H9 (cell line): Measurements from ENCODE around the gene CDH6. TPM values are rescaled to one million over a fixed set of nuclear protein-coding genes. Genes with fewer than 3 reads are reported as not detected.

Experiments
- DNase-seq: peaks from one replicate; pipeline ENCODE4 v3.0.0-alpha.2; 2017
- H2AFZ ChIP-seq: one replicate; pipeline ENCODE4 v1.6.1; 2013; ENCODE audit warnings: mild to moderate bottlenecking, low read length, control low read depth, moderate library complexity
- H2AK5ac ChIP-seq: 2 replicates; pipeline ENCODE4 v1.6.1; 2013; ENCODE audit warnings: low read length, control low read depth, mixed read lengths; ENCODE audit not compliant: insufficient read length
- H2BK120ac ChIP-seq: one replicate; pipeline ENCODE4 v1.6.1; 2013; ENCODE audit warnings: low read depth, mild to moderate bottlenecking, low read length, control low read depth, inconsistent platforms; ENCODE audit not compliant: poor library complexity, severe bottlenecking
- H2BK12ac ChIP-seq: 2 replicates; pipeline ENCODE4 v1.6.1; 2013; ENCODE audit warnings: low read length, control low read depth, mixed read lengths, low read depth; ENCODE audit not compliant: insufficient read length
- H2BK15ac ChIP-seq: 2 replicates; pipeline ENCODE4 v1.6.1; 2013; ENCODE audit warnings: low read depth, low read length, control low read depth
- H2BK20ac ChIP-seq: one replicate; pipeline ENCODE4 v1.6.1; 2013; ENCODE audit warnings: low read depth, mild to moderate bottlenecking, low read length, control low read depth, inconsistent platforms; ENCODE audit not compliant: poor library complexity, severe bottlenecking
- H2BK5ac ChIP-seq: 2 replicates; pipeline ENCODE4 v1.6.1; 2013; ENCODE audit warnings: low read length, control low read depth, mixed read lengths; ENCODE audit not compliant: insufficient read length
- H3K14ac ChIP-seq: 2 replicates; pipeline ENCODE4 v1.6.1; 2013; ENCODE audit warnings: low read length, control low read depth; ENCODE audit not compliant: insufficient read depth
- H3K18ac ChIP-seq: 2 replicates; pipeline ENCODE4 v1.6.1; 2013; ENCODE audit warnings: low read depth, mild to moderate bottlenecking, mixed read lengths, low read length, control low read depth; ENCODE audit not compliant: insufficient read length
- H3K23ac ChIP-seq: 2 replicates; pipeline ENCODE4 v1.6.1; 2013; ENCODE audit warnings: low read length, control low read depth, mixed read lengths, low read depth; ENCODE audit not compliant: insufficient read length
- H3K23me2 ChIP-seq: 2 replicates; pipeline ENCODE4 v1.6.1; 2013; ENCODE audit warnings: low read depth, mild to moderate bottlenecking, mixed read lengths, low read length, control low read depth; ENCODE audit not compliant: insufficient read length, poor library complexity, severe bottlenecking
- H3K27ac ChIP-seq: 2 replicates; pipeline ENCODE4 v1.5.1; 2013; ENCODE audit warnings: low read length, control low read depth, mixed read lengths, low read depth; ENCODE audit not compliant: insufficient read length
- H3K27me3 ChIP-seq: 2 replicates; pipeline ENCODE4 v1.6.1; 2013; ENCODE audit warnings: low read length, control low read depth, inconsistent platforms; ENCODE audit not compliant: insufficient read depth
- H3K4ac ChIP-seq: 2 replicates; pipeline ENCODE4 v1.6.1; 2013; ENCODE audit warnings: low read depth, mild to moderate bottlenecking, control low read depth, inconsistent platforms, low read length, moderate library complexity
- H3K4me1 ChIP-seq: 2 replicates; pipeline ENCODE4 v1.6.1; 2013; ENCODE audit warnings: low read length, control low read depth, inconsistent platforms; ENCODE audit not compliant: insufficient read depth
- H3K4me2 ChIP-seq: 2 replicates; pipeline ENCODE4 v1.6.1; 2013; ENCODE audit warnings: low read length, control low read depth, mixed read lengths; ENCODE audit not compliant: insufficient read length, insufficient read depth
- H3K56ac ChIP-seq: 2 replicates; pipeline ENCODE4 v1.6.1; 2013; ENCODE audit warnings: low read depth, mild to moderate bottlenecking, mixed read lengths, low read length, control low read depth; ENCODE audit not compliant: insufficient read length
- H3K79me1 ChIP-seq: 2 replicates; pipeline ENCODE4 v1.6.1; 2013; ENCODE audit warnings: low read depth, mild to moderate bottlenecking, moderate library complexity, low read length, control low read depth, inconsistent platforms; ENCODE audit not compliant: insufficient read depth, poor library complexity, severe bottlenecking
- H3K79me2 ChIP-seq: 2 replicates; pipeline ENCODE4 v1.6.1; 2013; ENCODE audit warnings: low read length, control low read depth, inconsistent platforms; ENCODE audit not compliant: insufficient read depth
- H3K9ac ChIP-seq: 2 replicates; pipeline ENCODE4 v1.6.1; 2013; ENCODE audit warnings: low read length, control low read depth, mixed read lengths; ENCODE audit not compliant: insufficient read length; ENCODE audit errors: extremely low read depth
- H3K9me3 ChIP-seq: one replicate; pipeline ENCODE4 v1.6.1; 2013; ENCODE audit warnings: low read depth, low read length, inconsistent platforms; ENCODE audit not compliant: control insufficient read depth
- H3T11ph ChIP-seq: one replicate; pipeline ENCODE4 v1.6.1; 2013; ENCODE audit warnings: mild to moderate bottlenecking, low read length, control low read depth, inconsistent platforms
- H4K20me1 ChIP-seq: one replicate; pipeline ENCODE4 v1.6.1; 2013; ENCODE audit not compliant: control insufficient read depth, insufficient read length, insufficient read depth
- H4K5ac ChIP-seq: 2 replicates; pipeline ENCODE4 v1.6.1; 2013; ENCODE audit warnings: low read depth, mild to moderate bottlenecking, mixed read lengths, low read length, control low read depth; ENCODE audit not compliant: insufficient read length
- H4K8ac ChIP-seq: replicated peaks from 2 replicates; pipeline ENCODE4 v1.6.1; 2013; ENCODE audit warnings: low read length, control low read depth, mixed read lengths, low read depth; ENCODE audit not compliant: insufficient read length
- H4K91ac ChIP-seq: 2 replicates; pipeline ENCODE4 v1.6.1; 2013; ENCODE audit warnings: low read depth, mild to moderate bottlenecking, moderate library complexity, mixed read lengths, low read length, control low read depth; ENCODE audit not compliant: insufficient read length
- H3K27ac Mint-ChIP-seq, 3 experiments: 2 replicates in 2 of 3; 3 replicates in 1 of 3; pipeline ENCODE4 v1.8.0; 2020 to 2021; ENCODE audit warnings: mixed read lengths in 3 of 3, mild to moderate bottlenecking in 1 of 3, moderate library complexity in 1 of 3
- H3K27me3 Mint-ChIP-seq: 2 replicates; pipeline ENCODE4 v1.8.0; 2021; ENCODE audit warnings: low read depth, mild to moderate bottlenecking, moderate library complexity, mixed read lengths
- H3K36me3 Mint-ChIP-seq, 3 experiments: 2 replicates in 2 of 3; 3 replicates in 1 of 3; pipeline ENCODE4 v1.8.0; 2020 to 2021; ENCODE audit warnings: low read depth in 3 of 3, mixed read lengths in 3 of 3; ENCODE audit not compliant: insufficient read depth in 1 of 3
- H3K4me1 Mint-ChIP-seq, 2 experiments: 2 replicates each; pipeline ENCODE4 v1.8.0; 2020; ENCODE audit warnings: mixed read lengths in 2 of 2
- H3K4me3 Mint-ChIP-seq, 2 experiments: 2 replicates in 1 of 2; 3 replicates in 1 of 2; pipeline ENCODE4 v1.8.0; 2020 to 2021; ENCODE audit warnings: mild to moderate bottlenecking in 2 of 2, mixed read lengths in 2 of 2, moderate library complexity in 1 of 2
- H3K9me3 Mint-ChIP-seq, 2 experiments: 2 replicates in 1 of 2; 3 replicates in 1 of 2; pipeline ENCODE4 v1.8.0; 2020; ENCODE audit warnings: mild to moderate bottlenecking in 2 of 2, mixed read lengths in 2 of 2, moderate library complexity in 1 of 2
- CTCF ChIP-seq: fragments of 200-600 bp; sonication (generic); conservative IDR thresholded peaks from 3 replicates; pipeline ENCODE4 v1.8.0; 2021; ENCODE audit warnings: antibody characterized with exemption, mild to moderate bottlenecking
- WGBS: extraction: QIAGEN DNeasy Blood & Tissue Kit; methylation state at CpG from one replicate; pipeline ENCODE4 v1.1.7; 2013; ENCODE audit warnings: missing lambda C conversion rate, low lambda C conversion rate, mixed read lengths; ENCODE audit not compliant: insufficient read length; ENCODE audit errors: extremely low coverage; 5-methylcytosine and 5-hydroxymethylcytosine counted together
- total RNA-seq: library from RNA; stranded (reverse); gene quantifications from 2 replicates; pipeline ENCODE4 v1.2.1, GENCODE V29; 2021

The CDH6 gene
- total RNA-seq, 1 experiment from 2014 or later: 11.7 TPM

GRCh38 chr5:31165729-31166128, 27.8 kb upstream of the CDH6 start:
- H2BK120ac ChIP-seq: no peak overlapping the region
- no peaks in the 10 kb centered on the region for H3K4me1 ChIP-seq
- H2BK20ac ChIP-seq: no peak overlapping the region
- no peak overlapping the region for H3K14ac ChIP-seq
- no peaks in the 10 kb centered on the region for H3K79me1 ChIP-seq
- H3K9me3 ChIP-seq: no peaks in the 10 kb centered on the region
- H3K18ac ChIP-seq: no peak overlapping the region
- H2BK12ac ChIP-seq: no peak overlapping the region
- no peak overlapping the region for H3T11ph ChIP-seq
- no peak overlapping the region for H2AFZ ChIP-seq
- TF ChIP-seq CTCF: no peak
- no peak overlapping the region for H4K8ac ChIP-seq
- H2BK5ac ChIP-seq: no peak overlapping the region
- H3K23ac ChIP-seq: no peak overlapping the region
- Mint-ChIP-seq H3K27ac (no peak overlapping the region), H3K27me3 (no peaks in the 10 kb centered on the region), H3K36me3 (no peaks in the 10 kb centered on the region), H3K9me3 (no peaks in the 10 kb centered on the region), H3K4me1 (peaks cover 9 to 14% of the 10 kb centered on the region in 2 experiments), H3K4me3 (no peak overlapping the region)
- H2BK15ac ChIP-seq: no peak overlapping the region
- H3K4ac ChIP-seq: no peak overlapping the region
- no peak overlapping the region for H2AK5ac ChIP-seq
- no peak overlapping the region for H4K91ac ChIP-seq
- H4K20me1 ChIP-seq: no peaks in the 10 kb centered on the region
- H4K5ac ChIP-seq: no peak overlapping the region
- H3K9ac ChIP-seq: no peak overlapping the region
- no peak for DNase-seq
- no peaks in the 10 kb centered on the region for H3K79me2 ChIP-seq
- H3K56ac ChIP-seq: no peak overlapping the region
- WGBS: no CpG with 5 or more reads among the region's 2 CpGs
- no peak overlapping the region for H3K27ac ChIP-seq
- H3K4me2 ChIP-seq: no peak overlapping the region
- H3K23me2 ChIP-seq: no peaks in the 10 kb centered on the region
- H3K27me3 ChIP-seq: no peaks in the 10 kb centered on the region
